Spleen (tissue), 7 donors: Measurements from ENCODE around the gene LRP1-AS.

Experiments
- CTCF ChIP-seq, 11 experiments: fragments of 200-600 bp in 7 of 11; fragments of 450-650 bp in 4 of 11; sonication (generic) in 4 of 11; IDR thresholded peaks in 8 of 11; conservative IDR thresholded peaks in 3 of 11; 1 replicate in 7 of 11; 2 replicates in 4 of 11; pipeline versions ENCODE4 v1.4.0 to v1.8.0; 2016 to 2021; ENCODE audit warnings: antibody characterized with exemption in 11 of 11, inconsistent platforms in 4 of 11, mild to moderate bottlenecking in 1 of 11
- POLR2A ChIP-seq, 3 donors: fragments of 450-650 bp; IDR thresholded peaks; one replicate each; pipeline ENCODE4 v1.5.1; 2017; ENCODE audit warnings: antibody characterized with exemption in 3 of 3, mild to moderate bottlenecking in 1 of 3
- POLR2AphosphoS5 ChIP-seq, 3 donors: sonication (generic); formaldehyde crosslinking; IDR thresholded peaks; one replicate each; pipeline ENCODE4 v1.5.1; 2017; ENCODE audit warnings: antibody characterized with exemption in 3 of 3
- donor health status: DM: no; HTN: no; CAD: no; lungs with moderate emphysema.
- donor health status: DM: no; HTN: no; CAD: no.
- donor health status: DM: no; HTN: no; CAD: no.

- TF ChIP-seq POLR2AphosphoS5 (IDR thresholded peaks at IDR 0.05) (no peak), CTCF (IDR thresholded peaks at IDR 0.05 in 8 of 11, conservative IDR thresholded peaks at IDR 0.05 in 3 of 11) (no peak), POLR2A (IDR thresholded peaks at IDR 0.05) (no peak)
Measured at GRCh38 chr12:57168058-57168457, 20.6 kb upstream of the LRP1-AS start.
